ENCODE results near the gene TUBA4A. TPM values are rescaled to one million over a fixed set of nuclear protein-coding genes. Genes with fewer than 3 reads are reported as not detected.

The TUBA4A gene
- polyA plus RNA-seq, 1 experiment: 23.0 TPM

DNA sequence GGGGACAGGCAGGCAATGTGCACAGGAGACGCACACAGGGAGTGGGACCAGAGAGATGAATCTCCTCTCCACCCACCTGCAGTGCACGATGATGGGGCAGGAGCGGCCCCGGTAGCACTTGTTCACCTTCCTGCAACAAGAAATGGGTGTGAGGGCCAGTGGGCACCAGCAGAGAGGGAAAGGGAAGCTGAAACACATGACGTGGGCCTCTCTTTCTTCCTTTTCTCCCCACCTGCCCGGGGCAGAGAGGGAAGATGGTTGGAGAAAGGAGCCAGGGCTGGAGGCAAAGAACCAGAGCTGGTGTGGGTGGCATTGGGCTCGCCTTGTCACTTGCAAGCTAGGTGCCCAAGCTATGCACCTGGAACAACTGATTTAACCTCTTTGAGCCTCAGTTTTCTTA, 37.7 kb upstream of the TUBA4A start:
- ChIA-PET POLR2A (no interaction called here), CTCF (interaction anchor here (1.4 to 20.7 kb wide), 4 partner anchors 11 to 133 kb away, joined by 3 to 403 read pairs (median 98); partner anchors contain the start of genes CNPPD1, DNAJB2, NHEJ1 and SLC23A3)
- Histone ChIP-seq H3K36me3 (ENCODE audit: control insufficient read depth, insufficient read depth, low read length) (0 out of 2 replicates have a peak, but pooled peaks cover 2% of the 10 kb centered on the region), H3K27me3 (ENCODE audit: control insufficient read depth, insufficient read depth, low read length) (no peaks in the 10 kb centered on the region), H3K4me3 (ENCODE audit: low read depth, low read length) (no peak overlapping the region)
- TF ChIP-seq, protein P1, sequence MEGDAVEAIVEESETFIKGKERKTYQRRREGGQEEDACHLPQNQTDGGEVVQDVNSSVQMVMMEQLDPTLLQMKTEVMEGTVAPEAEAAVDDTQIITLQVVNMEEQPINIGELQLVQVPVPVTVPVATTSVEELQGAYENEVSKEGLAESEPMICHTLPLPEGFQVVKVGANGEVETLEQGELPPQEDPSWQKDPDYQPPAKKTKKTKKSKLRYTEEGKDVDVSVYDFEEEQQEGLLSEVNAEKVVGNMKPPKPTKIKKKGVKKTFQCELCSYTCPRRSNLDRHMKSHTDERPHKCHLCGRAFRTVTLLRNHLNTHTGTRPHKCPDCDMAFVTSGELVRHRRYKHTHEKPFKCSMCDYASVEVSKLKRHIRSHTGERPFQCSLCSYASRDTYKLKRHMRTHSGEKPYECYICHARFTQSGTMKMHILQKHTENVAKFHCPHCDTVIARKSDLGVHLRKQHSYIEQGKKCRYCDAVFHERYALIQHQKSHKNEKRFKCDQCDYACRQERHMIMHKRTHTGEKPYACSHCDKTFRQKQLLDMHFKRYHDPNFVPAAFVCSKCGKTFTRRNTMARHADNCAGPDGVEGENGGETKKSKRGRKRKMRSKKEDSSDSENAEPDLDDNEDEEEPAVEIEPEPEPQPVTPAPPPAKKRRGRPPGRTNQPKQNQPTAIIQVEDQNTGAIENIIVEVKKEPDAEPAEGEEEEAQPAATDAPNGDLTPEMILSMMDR (IDR thresholded peaks at IDR 0.05; ENCODE audit: insufficient read depth, low read depth, low read length): no peak
- no peak for DNase-seq (ENCODE audit: low read depth)

DNA sequence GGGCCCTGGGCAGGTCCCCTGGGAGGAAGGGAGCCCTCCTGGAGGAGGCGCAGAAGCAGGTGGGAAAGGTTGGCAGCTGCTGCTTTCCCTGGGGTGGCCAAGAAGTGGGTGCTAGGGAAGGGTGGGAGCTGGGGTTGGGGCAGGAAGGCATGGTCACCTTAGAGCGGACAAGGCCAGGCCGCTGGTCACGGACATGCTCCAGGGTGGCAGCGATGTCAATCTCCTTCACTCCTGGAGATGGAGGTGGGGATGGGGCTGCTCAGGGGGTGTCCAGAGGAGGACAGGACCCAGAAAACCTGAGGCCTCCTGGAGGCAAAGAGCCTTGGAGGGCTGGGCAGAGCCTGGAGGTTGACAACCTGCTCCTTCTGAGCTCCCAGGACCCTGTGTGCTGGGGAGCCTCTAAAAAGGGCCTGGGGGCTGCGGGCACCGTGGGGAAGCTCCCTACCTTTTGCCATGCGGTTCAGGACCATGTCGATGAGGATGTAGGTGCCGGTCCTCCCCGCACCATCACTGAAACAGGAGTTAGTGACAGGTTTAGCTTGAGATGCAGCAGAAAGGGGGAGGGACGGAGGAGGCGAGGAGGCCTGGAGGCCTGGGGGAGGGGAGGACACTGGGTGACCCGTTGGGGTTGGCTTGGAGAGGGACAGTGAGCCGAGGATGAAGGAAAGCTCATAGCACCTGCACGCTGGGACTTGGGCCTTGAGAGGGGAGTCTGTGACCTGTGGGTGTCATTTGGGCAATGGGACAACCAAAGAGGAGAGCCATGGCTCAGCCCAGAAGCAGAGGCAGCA, 36.9 kb upstream of the TUBA4A start:
- TF ChIP-seq, protein P1 (IDR thresholded peaks at IDR 0.05; ENCODE audit: insufficient read depth, low read depth, low read length): no peak
- no peaks in the 10 kb centered on the region for H3K27me3 ChIP-seq (ENCODE audit: control insufficient read depth, insufficient read depth, low read length)
- 0 out of 2 replicates have a peak, but pooled peaks cover 2% of the 10 kb centered on the region for H3K36me3 ChIP-seq (ENCODE audit: control insufficient read depth, insufficient read depth, low read length)
- POLR2A ChIA-PET: no interaction called here
- no peak for DNase-seq (ENCODE audit: low read depth)
- no peak overlapping the region for H3K4me3 ChIP-seq (ENCODE audit: low read depth, low read length)
- CTCF ChIA-PET: interaction anchor here (0.6 to 20.7 kb wide), 7 partner anchors 5 to 301 kb away, joined by 3 to 403 read pairs (median 90); partner anchors contain the start of genes CNPPD1, DNAJB2, NHEJ1 and SLC23A3

DNA sequence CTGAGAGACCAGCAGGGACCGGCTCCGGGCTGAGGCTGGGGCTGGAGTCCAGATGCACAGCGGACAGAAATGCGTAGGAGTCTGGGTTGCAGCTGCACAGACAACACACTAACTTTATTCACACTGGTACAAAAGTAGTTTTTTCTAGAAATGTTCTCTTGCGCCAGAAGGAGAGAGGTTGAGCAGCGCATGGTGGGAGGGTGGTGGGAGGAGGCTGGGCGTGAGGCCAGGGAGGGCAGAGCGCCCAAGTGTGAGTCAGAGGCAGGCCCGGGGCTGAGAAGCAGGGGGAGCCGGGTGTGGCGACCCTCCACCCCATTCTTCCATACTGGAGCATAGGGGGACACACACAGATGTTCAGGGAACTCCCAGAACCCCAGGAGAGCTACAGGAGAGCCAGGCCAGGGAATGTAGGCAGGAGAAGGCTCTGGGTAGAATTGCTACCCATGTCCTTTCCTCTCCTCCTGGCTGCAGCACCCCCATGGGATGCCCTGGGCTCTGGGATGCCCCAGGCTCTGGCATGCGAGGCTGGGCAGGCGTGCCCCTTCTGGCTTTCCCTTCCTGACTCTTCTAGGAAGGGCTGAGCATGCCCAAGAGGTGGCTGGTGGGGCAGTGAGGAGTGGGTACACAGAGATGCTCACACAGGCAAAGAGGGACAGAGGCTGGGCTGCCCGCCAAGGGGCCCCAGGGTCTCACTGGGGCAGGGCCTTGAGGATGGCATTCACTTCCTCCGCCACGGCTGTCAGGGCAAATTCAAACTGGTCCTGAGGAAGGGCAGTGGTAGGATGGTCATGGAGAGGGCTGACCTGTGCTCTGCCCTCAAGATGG, 36.0 kb upstream of the TUBA4A start:
- H3K36me3 ChIP-seq (ENCODE audit: control insufficient read depth, insufficient read depth, low read length): peaks cover 5% of the 10 kb centered on the region
- peak; percentile 74 for DNase-seq (ENCODE audit: low read depth)
- ChIA-PET CTCF (interaction anchor here (0.8 to 20.7 kb wide), 5 partner anchors 6 to 131 kb away, joined by 4 to 403 read pairs (median 105); partner anchors contain the start of genes CNPPD1, DNAJB2, NHEJ1 and SLC23A3), POLR2A (no interaction called here)
- no peaks in the 10 kb centered on the region for H3K27me3 ChIP-seq (ENCODE audit: control insufficient read depth, insufficient read depth, low read length)
- no peak overlapping the region for H3K4me3 ChIP-seq (ENCODE audit: low read depth, low read length)
- TF ChIP-seq, protein P1 (IDR thresholded peaks at IDR 0.05; ENCODE audit: insufficient read depth, low read depth, low read length): no peak

DNA sequence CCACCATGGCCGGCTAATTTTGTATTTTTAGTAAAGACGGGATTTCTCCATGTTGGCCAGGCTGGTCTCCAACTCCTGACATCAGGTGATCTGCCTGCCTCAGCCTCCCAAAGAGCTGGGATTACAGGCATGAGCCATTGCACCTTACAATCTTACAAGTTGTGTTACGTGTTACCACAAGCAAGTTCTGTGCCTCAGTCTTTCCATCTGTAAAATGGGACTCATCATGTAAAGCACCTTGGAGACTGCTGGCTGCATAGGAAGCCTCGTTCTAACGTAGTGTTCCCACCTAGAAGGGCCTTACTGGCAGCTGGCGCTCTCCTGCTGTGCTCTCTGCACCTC, 35.4 kb upstream of the TUBA4A start:
- no peak for DNase-seq (ENCODE audit: low read depth)
- H3K36me3 ChIP-seq (ENCODE audit: control insufficient read depth, insufficient read depth, low read length): peaks cover 7% of the 10 kb centered on the region
- ChIA-PET POLR2A (no interaction called here), CTCF (interaction anchor here (6.9 to 20.7 kb wide), 3 partner anchors 6 to 115 kb away, joined by 90 to 403 read pairs (median 403); partner anchors contain the start of genes CNPPD1, DNAJB2 and SLC23A3)
- no peak overlapping the region for H3K4me3 ChIP-seq (ENCODE audit: low read depth, low read length)
- no peaks in the 10 kb centered on the region for H3K27me3 ChIP-seq (ENCODE audit: control insufficient read depth, insufficient read depth, low read length)
- TF ChIP-seq, protein P1 (IDR thresholded peaks at IDR 0.05; ENCODE audit: insufficient read depth, low read depth, low read length): no peak
